OCI-LY3 (cell line): ENCODE data around the gene SLC9A7.

Experiments used
- H2AFZ ChIP-seq: fragments of 200-600, 300-600 bp; shearing (Covaris generic); 2 replicates; pipeline ENCODE4 v1.6.0; 2014; ENCODE audit warnings: antibody characterized with exemption, low read depth, low read length
- H3K27ac ChIP-seq: fragments of 200-600, 300-600 bp; sonication (generic); 2 replicates; pipeline ENCODE4 v1.5.1; 2014; ENCODE audit warnings: mild to moderate bottlenecking, low read length, moderate library complexity, mixed read lengths
- H3K27me3 ChIP-seq: fragments of 200-600, 300-600 bp; sonication (generic); 2 replicates; pipeline ENCODE4 v1.6.1; 2014; ENCODE audit warnings: low read depth, low read length, mixed read lengths
- H3K36me3 ChIP-seq: fragments of 200-600, 300-600 bp; sonication (generic); replicated peaks from 2 replicates; pipeline ENCODE3; 2014; ENCODE audit warnings: low read depth, low read length, mixed read lengths
- H3K4me1 ChIP-seq: fragments of 300-600, 200-600 bp; sonication (generic); 2 replicates; pipeline ENCODE4 v1.6.1; 2014; ENCODE audit warnings: low read length, mixed read lengths
- H3K4me2 ChIP-seq: fragments of 200-600, 300-600 bp; sonication (generic); 2 replicates; pipeline ENCODE4 v1.6.1; 2014; ENCODE audit warnings: low read length, mixed read lengths
- H3K4me3 ChIP-seq: fragments of 300-600, 200-600 bp; sonication (generic); 2 replicates; pipeline ENCODE4 v1.5.1; 2014; ENCODE audit warnings: antibody characterized with exemption, mild to moderate bottlenecking, low read length, moderate library complexity
- H3K79me2 ChIP-seq: fragments of 300-600, 200-600 bp; shearing (Covaris generic); 2 replicates; pipeline ENCODE4 v1.6.1; 2014; ENCODE audit warnings: mild to moderate bottlenecking, low read length, mixed read lengths
- H3K9ac ChIP-seq: fragments of 300-600, 200-600 bp; shearing (Covaris generic); 2 replicates; pipeline ENCODE4 v1.6.0; 2014; ENCODE audit warnings: mild to moderate bottlenecking, low read length, moderate library complexity
- H3K9me3 ChIP-seq: fragments of 200-600, 300-600 bp; shearing (Covaris generic); 2 replicates; pipeline ENCODE4 v1.6.1; 2014; ENCODE audit warnings: low read length, mixed read lengths; ENCODE audit not compliant: insufficient read depth
- H4K20me1 ChIP-seq: fragments of 200-600, 300-600 bp; sonication (generic); 2 replicates; pipeline ENCODE4 v1.6.1; 2016; ENCODE audit warnings: low read length, mixed read lengths; ENCODE audit not compliant: insufficient read depth
- EZH2phosphoT487 ChIP-seq: fragments of 200-600 bp; shearing (Covaris generic); IDR thresholded peaks from 2 replicates; pipeline ENCODE4 v1.6.1; 2018; ENCODE audit warnings: antibody characterized with exemption, mixed run types, low read depth
- TF ChIP-seq, protein P1 (sequence below): fragments of 200-600, 300-600 bp; sonication (generic); IDR thresholded peaks from 2 replicates; pipeline ENCODE4 v1.5.1; 2014; ENCODE audit warnings: antibody characterized with exemption, low read length, low read depth

Gene SLC9A7

DNA sequence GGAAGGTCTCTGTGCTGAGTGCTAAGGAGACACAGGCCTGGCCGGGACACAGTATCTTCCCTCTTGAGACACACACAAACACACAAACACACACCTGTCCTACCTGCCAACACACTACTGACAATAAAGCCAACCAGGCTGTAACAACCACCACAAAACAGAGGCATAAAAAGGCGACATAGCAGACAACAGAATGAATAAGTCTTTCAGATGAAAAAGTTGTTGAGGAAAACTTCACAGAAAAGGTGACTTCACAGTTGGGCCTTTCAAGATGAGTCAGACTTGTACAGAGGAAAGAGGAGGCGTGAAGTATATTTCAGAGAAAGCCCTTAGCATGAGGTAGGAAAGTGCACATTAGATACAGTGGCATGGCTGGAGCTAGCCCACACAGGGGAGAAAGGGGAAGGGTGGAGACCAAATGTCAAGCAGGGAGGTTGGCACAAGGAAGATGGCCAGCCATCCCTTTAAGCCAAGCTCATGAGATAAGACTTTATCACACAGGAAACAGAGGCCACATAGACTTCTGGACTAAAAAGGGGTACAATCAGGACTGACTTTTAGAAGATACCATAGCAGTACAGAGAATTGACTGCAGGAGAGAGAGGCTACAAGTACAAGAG is 54.0 kb downstream of the SLC9A7 start:
- no peaks in the 10 kb centered on the region for H3K9me3 ChIP-seq
- peaks cover 23% of the 10 kb centered on the region; the same call in 1 of the 2 replicates for H3K79me2 ChIP-seq
- no peak overlapping the region for H3K9ac ChIP-seq
- TF ChIP-seq, protein P1, sequence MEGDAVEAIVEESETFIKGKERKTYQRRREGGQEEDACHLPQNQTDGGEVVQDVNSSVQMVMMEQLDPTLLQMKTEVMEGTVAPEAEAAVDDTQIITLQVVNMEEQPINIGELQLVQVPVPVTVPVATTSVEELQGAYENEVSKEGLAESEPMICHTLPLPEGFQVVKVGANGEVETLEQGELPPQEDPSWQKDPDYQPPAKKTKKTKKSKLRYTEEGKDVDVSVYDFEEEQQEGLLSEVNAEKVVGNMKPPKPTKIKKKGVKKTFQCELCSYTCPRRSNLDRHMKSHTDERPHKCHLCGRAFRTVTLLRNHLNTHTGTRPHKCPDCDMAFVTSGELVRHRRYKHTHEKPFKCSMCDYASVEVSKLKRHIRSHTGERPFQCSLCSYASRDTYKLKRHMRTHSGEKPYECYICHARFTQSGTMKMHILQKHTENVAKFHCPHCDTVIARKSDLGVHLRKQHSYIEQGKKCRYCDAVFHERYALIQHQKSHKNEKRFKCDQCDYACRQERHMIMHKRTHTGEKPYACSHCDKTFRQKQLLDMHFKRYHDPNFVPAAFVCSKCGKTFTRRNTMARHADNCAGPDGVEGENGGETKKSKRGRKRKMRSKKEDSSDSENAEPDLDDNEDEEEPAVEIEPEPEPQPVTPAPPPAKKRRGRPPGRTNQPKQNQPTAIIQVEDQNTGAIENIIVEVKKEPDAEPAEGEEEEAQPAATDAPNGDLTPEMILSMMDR: no peak
- no peak for TF ChIP-seq EZH2phosphoT487
- no peak overlapping the region; the same call in 1 of the 2 replicates for H3K27ac ChIP-seq
- H3K36me3 ChIP-seq: no peaks in the 10 kb centered on the region
- H4K20me1 ChIP-seq: peaks cover 25% of the 10 kb centered on the region
- H3K4me1 ChIP-seq: peaks cover 31% of the 10 kb centered on the region
- no peak overlapping the region for H2AFZ ChIP-seq
- peak overlapping the region; percentile 74 for H3K4me2 ChIP-seq
- no peaks in the 10 kb centered on the region for H3K27me3 ChIP-seq
- no peak overlapping the region; the same call in 1 of the 2 replicates for H3K4me3 ChIP-seq

DNA sequence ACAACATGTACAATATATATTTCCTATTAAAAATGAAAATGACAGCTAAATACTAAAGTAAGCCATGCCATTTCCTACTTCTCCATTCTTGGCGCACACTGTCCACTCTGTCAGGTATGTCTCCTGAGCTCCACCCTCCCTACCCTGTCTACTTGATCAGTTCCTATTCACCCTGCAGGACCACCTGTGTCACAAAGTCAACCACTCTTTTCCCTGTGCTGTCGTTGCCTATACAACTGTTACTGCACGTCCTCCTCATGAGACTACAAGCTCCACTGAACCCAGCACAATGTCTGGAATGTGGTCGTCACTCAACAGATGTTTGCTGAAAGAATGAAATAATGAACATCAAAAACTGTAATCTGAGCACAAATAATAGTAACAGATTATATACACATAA is 54.9 kb downstream of the SLC9A7 start:
- Histone ChIP-seq H3K9ac (no peak overlapping the region), H3K9me3 (no peaks in the 10 kb centered on the region), H3K27ac (no peak overlapping the region), H3K4me3 (no peak overlapping the region), H3K27me3 (no peaks in the 10 kb centered on the region), H3K4me2 (peak overlapping the region; percentile 74), H3K4me1 (peaks cover 31% of the 10 kb centered on the region), H3K79me2 (peaks cover 18% of the 10 kb centered on the region; the same call in 1 of the 2 replicates), H2AFZ (no peak overlapping the region), H4K20me1 (peaks cover 19% of the 10 kb centered on the region), H3K36me3 (no peaks in the 10 kb centered on the region)
- TF ChIP-seq EZH2phosphoT487: no peak
- TF ChIP-seq, protein P1: no peak

DNA sequence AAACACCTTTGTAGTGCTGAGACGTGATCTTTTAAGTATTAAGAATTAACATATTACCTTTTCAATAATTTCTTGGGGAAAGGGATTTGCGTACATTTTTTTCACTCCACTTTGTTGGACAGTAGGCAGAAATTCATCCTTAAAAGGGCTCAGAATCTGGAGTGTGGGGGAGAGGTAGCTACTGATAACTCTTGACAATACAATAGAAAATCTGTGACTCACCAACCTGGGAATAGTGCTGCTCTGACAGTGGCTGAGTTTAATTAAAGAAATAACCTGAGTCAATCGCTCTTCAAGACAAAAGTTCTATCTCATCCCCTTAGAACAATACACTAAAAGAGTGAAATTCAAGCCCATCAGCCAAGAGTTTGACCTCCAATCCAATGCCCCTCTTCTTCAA is 60.2 kb downstream of the SLC9A7 start:
- Histone ChIP-seq H3K27me3 (no peaks in the 10 kb centered on the region), H3K4me1 (peaks cover 12% of the 10 kb centered on the region), H3K9me3 (no peaks in the 10 kb centered on the region), H3K27ac (no peak overlapping the region), H3K9ac (no peak overlapping the region), H3K4me3 (no peak overlapping the region), H3K79me2 (peaks cover 21% of the 10 kb centered on the region; the same call in 1 of the 2 replicates), H4K20me1 (peaks cover 4% of the 10 kb centered on the region; the same call in 1 of the 2 replicates), H3K4me2 (no peak overlapping the region), H2AFZ (no peak overlapping the region), H3K36me3 (no peaks in the 10 kb centered on the region)
- TF ChIP-seq EZH2phosphoT487: no peak
- TF ChIP-seq, protein P1: no peak

DNA sequence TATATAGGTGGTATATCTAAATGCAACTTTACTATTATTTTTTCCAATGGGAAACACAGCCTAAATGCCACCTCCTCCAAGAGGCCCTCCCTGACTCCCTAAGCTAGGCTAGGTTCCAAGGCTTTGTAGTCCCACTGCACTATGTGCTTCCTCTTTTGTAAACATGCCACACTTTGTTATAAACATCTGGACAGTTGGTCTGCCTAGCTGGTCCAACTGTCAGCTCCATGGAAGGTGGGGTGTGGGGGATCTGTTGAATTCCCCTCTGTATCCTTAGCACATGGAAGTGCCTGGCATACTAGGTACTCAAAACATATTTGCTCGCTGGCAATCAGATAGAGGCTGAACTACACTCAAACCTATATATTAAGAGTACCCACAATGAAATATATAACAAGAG is 63.4 kb downstream of the SLC9A7 start:
- H4K20me1 ChIP-seq: peaks cover 18% of the 10 kb centered on the region; the same call in 1 of the 2 replicates
- peaks cover 8% of the 10 kb centered on the region for H3K4me1 ChIP-seq
- H3K27me3 ChIP-seq: no peaks in the 10 kb centered on the region
- no peak overlapping the region for H3K9ac ChIP-seq
- peaks cover 13% of the 10 kb centered on the region; the same call in 1 of the 2 replicates for H3K79me2 ChIP-seq
- H3K4me3 ChIP-seq: no peak overlapping the region
- H2AFZ ChIP-seq: no peak overlapping the region
- no peaks in the 10 kb centered on the region for H3K9me3 ChIP-seq
- H3K27ac ChIP-seq: no peak overlapping the region
- TF ChIP-seq, protein P1: no peak
- TF ChIP-seq EZH2phosphoT487: no peak
- no peak overlapping the region for H3K4me2 ChIP-seq
- no peaks in the 10 kb centered on the region for H3K36me3 ChIP-seq
